Endothelial cell of umbilical vein (primary cell): ENCODE results near the gene MYO16. TPM values are rescaled to one million over a fixed set of nuclear protein-coding genes. Genes with fewer than 3 reads are reported as not detected.

Experiments
- BruUV-seq: library from RNA; stranded (reverse); fragments of 400-500 nt; replicated peaks from 2 replicates; lab custom pipeline; 2021; lab: Mats Ljungman, UMichigan
- CTCF ChIA-PET: fragments of 300-600, 350-600 bp; sonication (Branson Sonifier 250); formaldehyde crosslinking; loops from one replicate; lab custom pipeline; 2021; ENCODE audit warnings: antibody characterized with exemption, inconsistent platforms; lab: Charles Lee
- POLR2A ChIA-PET: fragments of 300-600, 350-600 bp; sonication (Branson Sonifier 250); formaldehyde crosslinking; loops from one replicate; lab custom pipeline; 2021; ENCODE audit warnings: antibody characterized with exemption, inconsistent platforms; lab: Charles Lee
- DNase-seq: peaks from one replicate; pipeline ENCODE4 v3.0.0-alpha.2; 2011; ENCODE audit warnings: low read depth, low spot score
- FAIRE-seq: peaks from 2 replicates; lab custom pipeline; 2011; peaks lifted over from hg19 to GRCh38; lab: Jason Lieb, UNC
- H2AFZ ChIP-seq: 2 replicates; pipeline ENCODE4 v1.6.0; 2012; ENCODE audit warnings: low read depth, low read length, control low read depth, inconsistent platforms
- H3K27ac ChIP-seq: 2 replicates; pipeline ENCODE4 v1.5.1; 2011; ENCODE audit warnings: low read depth, mild to moderate bottlenecking, control low read depth, low read length, moderate library complexity; ENCODE audit not compliant: insufficient read depth
- H3K27me3 ChIP-seq, 2 experiments: 2 replicates each; pipeline versions ENCODE4 v1.6.0 to v1.6.1; 2011; ENCODE audit warnings: low read length in 2 of 2, mixed read lengths in 1 of 2; ENCODE audit not compliant: control insufficient read depth in 2 of 2, insufficient read depth in 2 of 2
- H3K36me3 ChIP-seq, 2 experiments: 2 replicates in 1 of 2; 3 replicates in 1 of 2; pipeline ENCODE4 v1.5.1; 2011; ENCODE audit warnings: low read length in 2 of 2, mild to moderate bottlenecking in 1 of 2, moderate library complexity in 1 of 2; ENCODE audit not compliant: control insufficient read depth in 2 of 2, insufficient read depth in 2 of 2; ENCODE audit errors: extremely low read depth in 1 of 2
- H3K4me1 ChIP-seq: 3 replicates; pipeline ENCODE4 v1.5.1; 2011; ENCODE audit warnings: mild to moderate bottlenecking, low read length; ENCODE audit not compliant: control insufficient read depth, insufficient read depth; ENCODE audit errors: extremely low read depth
- H3K4me2 ChIP-seq: 2 replicates; pipeline ENCODE4 v1.6.1; 2011; ENCODE audit warnings: low read length, control low read depth, mixed read lengths; ENCODE audit not compliant: insufficient read depth
- H3K4me3 ChIP-seq, 3 experiments: fragments of 200-600 bp in 1 of 3; sonication (generic), shearing (Covaris generic) in 1 of 3; replicated peaks in 1 of 3; 2 replicates each; pipeline ENCODE4 v1.5.1; 2011 to 2016; ENCODE audit warnings: control low read depth in 3 of 3, low read length in 3 of 3, mild to moderate bottlenecking in 2 of 3, inconsistent platforms in 1 of 3, low read depth in 1 of 3, moderate library complexity in 1 of 3; ENCODE audit not compliant: insufficient read depth in 1 of 3
- H3K79me2 ChIP-seq: 2 replicates; pipeline ENCODE4 v1.6.0; 2012; ENCODE audit warnings: low read length, inconsistent platforms; ENCODE audit not compliant: control insufficient read depth, insufficient read depth
- H3K9ac ChIP-seq: replicated peaks from 2 replicates; pipeline ENCODE3; 2011; ENCODE audit warnings: low read length, control low read depth; ENCODE audit not compliant: insufficient read depth; ENCODE audit errors: extremely low read depth
- H3K9me1 ChIP-seq: replicated peaks from 3 replicates; pipeline ENCODE4 v1.6.0; 2011; ENCODE audit warnings: mild to moderate bottlenecking, low read length; ENCODE audit not compliant: control insufficient read depth, insufficient read depth; ENCODE audit errors: extremely low read depth
- H3K9me3 ChIP-seq: replicated peaks from 2 replicates; pipeline ENCODE4 v1.5.1; 2012; ENCODE audit warnings: low read length, inconsistent platforms; ENCODE audit not compliant: control insufficient read depth, insufficient read depth
- H4K20me1 ChIP-seq: replicated peaks from 2 replicates; pipeline ENCODE3; 2011; ENCODE audit warnings: mild to moderate bottlenecking, low read length; ENCODE audit not compliant: control insufficient read depth, insufficient read depth; ENCODE audit errors: extremely low read depth
- EZH2 ChIP-seq: IDR thresholded peaks from 2 replicates; pipeline ENCODE4 v1.6.1; 2012; ENCODE audit warnings: borderline replicate concordance, low read depth, mild to moderate bottlenecking, moderate library complexity, low read length, inconsistent platforms; ENCODE audit not compliant: severe bottlenecking
- FOS ChIP-seq: IDR thresholded peaks from 2 replicates; pipeline ENCODE4 v1.6.1; 2011; ENCODE audit warnings: mild to moderate bottlenecking, low read length, moderate library complexity, borderline replicate concordance; ENCODE audit not compliant: insufficient read depth
- GATA2 ChIP-seq: IDR thresholded peaks from 2 replicates; pipeline ENCODE4 v1.7.0; 2011; ENCODE audit warnings: low read depth, mild to moderate bottlenecking, moderate library complexity, mixed read lengths, low read length; ENCODE audit not compliant: insufficient read length, insufficient read depth
- JUN ChIP-seq: IDR thresholded peaks from 2 replicates; pipeline ENCODE4 v1.6.1; 2011; ENCODE audit warnings: borderline replicate concordance, low read depth; ENCODE audit not compliant: insufficient read length, insufficient read depth
- MYC ChIP-seq: IDR thresholded peaks from one replicate; pipeline ENCODE4 v1.6.1; 2011; ENCODE audit warnings: mild to moderate bottlenecking, low read depth, low read length
- POLR2A ChIP-seq: IDR thresholded peaks from 2 replicates; pipeline ENCODE4 v1.6.1; 2012; ENCODE audit warnings: low read depth, mild to moderate bottlenecking, control low read depth, low read length
- POLR2AphosphoS5 ChIP-seq: IDR thresholded peaks from 2 replicates; pipeline ENCODE4 v1.6.1; 2012; ENCODE audit warnings: low read depth, mild to moderate bottlenecking, control low read depth, low read length, moderate library complexity; ENCODE audit not compliant: insufficient read depth
- dilution Hi-C: fragments of 300-500 bp; cut with MboI; formaldehyde crosslinking; loops from one replicate; pipeline ENCODE4 v1.15.0; 2019; ENCODE audit warnings: low sequenced_read_pairs; ENCODE audit not compliant: extremely low pct_ligation_motif_present
- intact Hi-C: fragments of 100-400 bp; cut with micrococcal nuclease; formaldehyde crosslinking; loops from one replicate; pipeline ENCODE4 v1.10.0; 2022
- polyA plus RNA-seq, 4 experiments: library from polyadenylated mRNA; depleted of rRNA in 3 of 4; stranded (reverse) in 3 of 4; unstranded in 1 of 4; fragments of >200 nt; gene quantifications; 2 replicates each; pipeline versions ENCODE4 v1.2.1 to v1.2.3, GENCODE V29; 2011 to 2012; ENCODE audit warnings: missing spikeins in 1 of 4
- total RNA-seq: library from RNA; stranded (reverse); gene quantifications from 2 replicates; pipeline ENCODE4 v1.2.3, GENCODE V29; 2021
- TF ChIP-seq, protein P1 (sequence below), 2 donors: IDR thresholded peaks; 1 replicate in 1 of 2; 2 replicates in 1 of 2; pipeline ENCODE4 v1.5.1; 2011; ENCODE audit warnings: low read length in 2 of 2, mild to moderate bottlenecking in 2 of 2, moderate library complexity in 2 of 2, control low read depth in 1 of 2, inconsistent platforms in 1 of 2, low read depth in 1 of 2; ENCODE audit not compliant: insufficient read depth in 1 of 2; ENCODE audit errors: extremely low read depth in 1 of 2
- TF ChIP-seq, protein P2 (sequence below): IDR thresholded peaks from 2 replicates; pipeline ENCODE4 v1.6.1; 2011; ENCODE audit not compliant: insufficient read depth, insufficient read length

Gene MYO16
- total and polyA plus RNA-seq, 2 donors (not counting 3 experiments of a cell fraction or from before 2014, with no cell fraction given), result 0.03 to 0.04 TPM

DNA sequence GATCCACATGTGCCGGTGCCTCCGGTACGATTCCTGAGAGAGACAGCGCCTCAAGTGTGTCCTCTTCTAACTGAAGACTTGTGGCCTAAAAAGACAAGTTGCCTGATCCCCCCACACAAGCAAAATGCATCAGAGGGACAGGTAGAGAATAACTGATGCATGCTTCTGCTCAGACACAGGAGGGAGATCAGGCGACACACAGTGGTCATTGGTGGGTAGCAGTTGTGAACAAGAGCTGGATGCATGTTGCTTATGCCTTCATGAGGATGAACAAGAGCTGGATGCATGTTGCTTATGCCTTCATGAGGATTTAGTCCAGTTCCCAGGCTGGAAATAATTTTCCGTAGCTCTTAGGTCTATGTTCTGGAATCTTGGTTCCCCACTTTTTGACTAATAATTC is 505.6 kb downstream of the MYO16 start:
- POLR2A ChIA-PET, result no interaction called here
- Histone ChIP-seq H3K79me2 (no peaks in the 10 kb centered on the region), H3K4me1 (no peaks in the 10 kb centered on the region), H2AFZ (no peak overlapping the region), H3K9ac (no peak overlapping the region), H3K9me3 (no peaks in the 10 kb centered on the region), H3K36me3 (no peaks in the 10 kb centered on the region), H3K9me1 (no peaks in the 10 kb centered on the region), H3K27me3 (peaks cover 2 to 8% of the 10 kb centered on the region in 2 experiments), H3K4me3 (no peak overlapping the region), H3K27ac (no peak overlapping the region), H4K20me1 (no peaks in the 10 kb centered on the region), H3K4me2 (no peak overlapping the region)
- DNase-seq (no peak), FAIRE-seq (no peak)
- BruUV-seq, result no TSS peak
- dilution Hi-C loops (no loop called here), intact Hi-C loops (no loop called here)
- CTCF ChIA-PET, result interaction anchor here (0.7 to 1.0 kb wide), 3 partner anchors 11 to 220 kb away, joined by 4 to 10 read pairs (median 7); no protein-coding TSS in a partner anchor
- TF ChIP-seq, protein P1, sequence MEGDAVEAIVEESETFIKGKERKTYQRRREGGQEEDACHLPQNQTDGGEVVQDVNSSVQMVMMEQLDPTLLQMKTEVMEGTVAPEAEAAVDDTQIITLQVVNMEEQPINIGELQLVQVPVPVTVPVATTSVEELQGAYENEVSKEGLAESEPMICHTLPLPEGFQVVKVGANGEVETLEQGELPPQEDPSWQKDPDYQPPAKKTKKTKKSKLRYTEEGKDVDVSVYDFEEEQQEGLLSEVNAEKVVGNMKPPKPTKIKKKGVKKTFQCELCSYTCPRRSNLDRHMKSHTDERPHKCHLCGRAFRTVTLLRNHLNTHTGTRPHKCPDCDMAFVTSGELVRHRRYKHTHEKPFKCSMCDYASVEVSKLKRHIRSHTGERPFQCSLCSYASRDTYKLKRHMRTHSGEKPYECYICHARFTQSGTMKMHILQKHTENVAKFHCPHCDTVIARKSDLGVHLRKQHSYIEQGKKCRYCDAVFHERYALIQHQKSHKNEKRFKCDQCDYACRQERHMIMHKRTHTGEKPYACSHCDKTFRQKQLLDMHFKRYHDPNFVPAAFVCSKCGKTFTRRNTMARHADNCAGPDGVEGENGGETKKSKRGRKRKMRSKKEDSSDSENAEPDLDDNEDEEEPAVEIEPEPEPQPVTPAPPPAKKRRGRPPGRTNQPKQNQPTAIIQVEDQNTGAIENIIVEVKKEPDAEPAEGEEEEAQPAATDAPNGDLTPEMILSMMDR (IDR thresholded peaks at IDR 0.05; ENCODE audit: extremely low read depth in 1 of 2, insufficient read depth in 1 of 2, low read depth in 1 of 2, low read length in 2 of 2), result peak in 1 of 2 donors; percentile 25
- TF ChIP-seq FOS (no peak), EZH2 (no peak), GATA2 (no peak)

DNA sequence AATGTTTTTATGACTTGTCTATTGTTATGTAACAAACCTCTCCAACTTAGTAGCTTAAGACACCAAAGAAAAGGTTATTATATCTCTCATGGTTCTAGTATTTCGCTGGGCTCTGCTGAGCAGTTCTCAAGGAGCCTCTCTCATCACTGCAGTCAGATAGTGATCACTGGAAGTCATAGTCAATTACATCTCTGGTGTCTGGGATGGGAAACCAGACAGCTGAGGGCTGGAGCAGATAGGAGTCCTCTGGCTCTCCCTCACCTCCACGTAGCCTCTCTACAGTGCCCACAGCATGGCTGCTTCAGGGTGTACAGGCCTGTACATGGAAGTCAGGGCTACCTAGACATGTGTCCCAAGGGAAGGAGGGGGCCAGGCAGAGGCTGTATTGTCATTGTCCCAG is 507.5 kb downstream of the MYO16 start:
- FAIRE-seq (no peak), DNase-seq (no peak)
- H3K9me1 ChIP-seq, result no peaks in the 10 kb centered on the region
- no TSS peak for BruUV-seq
- CTCF ChIA-PET, result interaction anchor here (0.7 kb wide), 1 partner anchor 175 kb away, joined by 3 read pairs; no protein-coding TSS in a partner anchor
- H2AFZ ChIP-seq, result no peak overlapping the region
- H3K27me3 ChIP-seq, result peaks cover 5 to 20% of the 10 kb centered on the region in 2 experiments
- no peak overlapping the region for H3K4me3 ChIP-seq
- H3K79me2 ChIP-seq, result no peaks in the 10 kb centered on the region
- H3K4me1 ChIP-seq, result no peaks in the 10 kb centered on the region
- dilution Hi-C loops (no loop called here), intact Hi-C loops (no loop called here)
- H3K9me3 ChIP-seq, result no peaks in the 10 kb centered on the region
- no peaks in the 10 kb centered on the region for H3K36me3 ChIP-seq
- H3K4me2 ChIP-seq, result no peak overlapping the region
- no peak overlapping the region for H3K27ac ChIP-seq
- TF ChIP-seq POLR2A (no peak), POLR2AphosphoS5 (no peak), EZH2 (no peak), FOS (no peak), GATA2 (no peak), MYC (no peak), JUN (no peak)
- TF ChIP-seq, protein P1 (IDR thresholded peaks at IDR 0.05; ENCODE audit: extremely low read depth in 1 of 2, insufficient read depth in 1 of 2, low read depth in 1 of 2, low read length in 2 of 2), result no peak
- TF ChIP-seq, protein P2, sequence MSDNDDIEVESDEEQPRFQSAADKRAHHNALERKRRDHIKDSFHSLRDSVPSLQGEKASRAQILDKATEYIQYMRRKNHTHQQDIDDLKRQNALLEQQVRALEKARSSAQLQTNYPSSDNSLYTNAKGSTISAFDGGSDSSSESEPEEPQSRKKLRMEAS, result no peak
- H3K9ac ChIP-seq, result no peak overlapping the region
- H4K20me1 ChIP-seq, result no peaks in the 10 kb centered on the region
- POLR2A ChIA-PET, result no interaction called here
